Pancreas (tissue), 10 donors: ENCODE data around the gene KIF11. TPM values are rescaled to one million over a fixed set of nuclear protein-coding genes. Genes with fewer than 3 reads are reported as not detected.

ENCODE experiments used
- ATAC-seq, 4 donors: fragments of 200-7000 bp; cut with Tn5 transposase; one replicate each; pipeline versions ENCODE4 v1.8.0 to v1.9.1; 2020; ENCODE audit warnings: mild to moderate bottlenecking in 4 of 4, moderate library complexity in 4 of 4
- DNase-seq, 6 donors: peaks; one replicate each; pipeline ENCODE4 v3.0.0-alpha.2; 2020
- FAIRE-seq: peaks from 2 replicates; lab custom pipeline; 2012; peaks lifted over from hg19 to GRCh38; lab: Jason Lieb, UNC
- H3K27ac ChIP-seq, 4 donors: fragments of 200-600 bp; sonication (generic); 1 replicate in 3 of 4; 2 replicates in 1 of 4; pipeline versions ENCODE4 v1.5.0 to v1.8.0; 2020
- H3K27me3 ChIP-seq, 4 donors: fragments of 200-600 bp; one replicate each; pipeline ENCODE4 v1.8.0; 2021
- H3K36me3 ChIP-seq, 3 donors: fragments of 200-600 bp; sonication (generic) in 1 of 3; one replicate each; pipeline versions ENCODE4 v1.5.0 to v1.8.0; 2020 to 2021
- H3K4me1 ChIP-seq, 3 donors: fragments of 200-600 bp; one replicate each; pipeline ENCODE4 v1.8.0; 2021
- H3K4me3 ChIP-seq, 4 donors: fragments of 200-600 bp; sonication (generic) in 2 of 4; one replicate each; pipeline versions ENCODE4 v1.5.0 to v1.8.0; 2020 to 2021
- H3K9me3 ChIP-seq, 4 donors: fragments of 200-600 bp; one replicate each; pipeline ENCODE4 v1.8.0; 2021
- WGBS, 2 donors: extraction: QIAGEN DNeasy Blood & Tissue Kit; methylation state at CpG; one replicate each; pipeline ENCODE4 v1.1.7; 2013; 5-methylcytosine and 5-hydroxymethylcytosine counted together
- intact Hi-C, 3 donors: fragments of 100-400 bp; cut with DNase I; formaldehyde crosslinking; loops; one replicate each; pipeline versions ENCODE4 v1.11.1 to v1.14.2; 2022
- polyA plus RNA-seq, 2 donors: library from polyadenylated mRNA; stranded (reverse); fragments of 200-250 nt; gene quantifications; one replicate each; pipeline ENCODE4 v1.2.3, GENCODE V29; 2013
- total RNA-seq, 6 donors: library from RNA; stranded (reverse); fragmentation: NEBNext Ultra II Directional in 4 of 6; extraction: Animal tissue kit (Norgen Biotek cat#: 25700) in 4 of 6; gene quantifications; one replicate each; pipeline versions ENCODE4 v1.2.1 to v1.2.4, GENCODE V29; 2021 to 2023
- TF ChIP-seq, protein P1 (sequence below), 4 donors: fragments of 200-600 bp; sonication (generic) in 3 of 4; IDR thresholded peaks; one replicate each; pipeline versions ENCODE4 v1.5.0 to v1.8.0; 2021; ENCODE audit warnings: antibody characterized with exemption in 4 of 4
- donor health status: healthy with polysubstance abuse.
- donor health status: DM: no; HTN: no; CAD: no; lungs with moderate emphysema.
- donor health status: DM: no; HTN: no; CAD: no.
- donor health status: control.
- donor health status: control.
- donor health status: Bipolar disorder and iron deficiency.
- donor health status: DM: yes; HTN: yes; CAD: no.
- donor health status: DM: no; HTN: no; CAD: no.
- donor health status: DM: no; HTN: no; CAD: no.
- donor health status: DM: yes; HTN: yes; CAD: no.

The KIF11 gene
- total and polyA plus RNA-seq, 8 donors, result 0.19 to 1.1 (median 0.41) TPM

GRCh38 chr10:92699518-92700381 is 106.8 kb downstream of the KIF11 start:
- peak overlapping the region in 2 of 4 donors; percentile 18 to 29 for H3K4me3 ChIP-seq
- no peak for FAIRE-seq
- ATAC-seq, result peak in 1 of 4 donors; percentile 7
- DNase-seq, result peak in 1 of 6 donors; percentile 63
- H3K27me3 ChIP-seq, result no peaks in the 10 kb centered on the region
- intact Hi-C loops, result no loop called here
- TF ChIP-seq, protein P1, sequence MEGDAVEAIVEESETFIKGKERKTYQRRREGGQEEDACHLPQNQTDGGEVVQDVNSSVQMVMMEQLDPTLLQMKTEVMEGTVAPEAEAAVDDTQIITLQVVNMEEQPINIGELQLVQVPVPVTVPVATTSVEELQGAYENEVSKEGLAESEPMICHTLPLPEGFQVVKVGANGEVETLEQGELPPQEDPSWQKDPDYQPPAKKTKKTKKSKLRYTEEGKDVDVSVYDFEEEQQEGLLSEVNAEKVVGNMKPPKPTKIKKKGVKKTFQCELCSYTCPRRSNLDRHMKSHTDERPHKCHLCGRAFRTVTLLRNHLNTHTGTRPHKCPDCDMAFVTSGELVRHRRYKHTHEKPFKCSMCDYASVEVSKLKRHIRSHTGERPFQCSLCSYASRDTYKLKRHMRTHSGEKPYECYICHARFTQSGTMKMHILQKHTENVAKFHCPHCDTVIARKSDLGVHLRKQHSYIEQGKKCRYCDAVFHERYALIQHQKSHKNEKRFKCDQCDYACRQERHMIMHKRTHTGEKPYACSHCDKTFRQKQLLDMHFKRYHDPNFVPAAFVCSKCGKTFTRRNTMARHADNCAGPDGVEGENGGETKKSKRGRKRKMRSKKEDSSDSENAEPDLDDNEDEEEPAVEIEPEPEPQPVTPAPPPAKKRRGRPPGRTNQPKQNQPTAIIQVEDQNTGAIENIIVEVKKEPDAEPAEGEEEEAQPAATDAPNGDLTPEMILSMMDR (IDR thresholded peaks at IDR 0.05), result no peak
- H3K27ac ChIP-seq, result no peak overlapping the region
- 39% methylated on average over 32 of the region's 32 CpGs for WGBS, 2 donors
- no peaks in the 10 kb centered on the region for H3K9me3 ChIP-seq
- H3K4me1 ChIP-seq, result peaks cover 9 to 31% (median 10%) of the 10 kb centered on the region in 3 donors
- H3K36me3 ChIP-seq, result no peaks in the 10 kb centered on the region

GRCh38 chr10:92702301-92702916 is 109.5 kb downstream of the KIF11 start:
- no peaks in the 10 kb centered on the region for H3K36me3 ChIP-seq
- H3K4me1 ChIP-seq, result peaks cover 4 to 11% (median 7%) of the 10 kb centered on the region in 3 donors
- TF ChIP-seq, protein P1 (IDR thresholded peaks at IDR 0.05), result no peak
- no peaks in the 10 kb centered on the region for H3K9me3 ChIP-seq
- ATAC-seq (no peak), FAIRE-seq (no peak), DNase-seq (no peak)
- H3K27ac ChIP-seq, result no peak overlapping the region
- intact Hi-C loops, result no loop called here
- H3K4me3 ChIP-seq, result no peak overlapping the region
- no peaks in the 10 kb centered on the region for H3K27me3 ChIP-seq
- 78 to 79% methylated on average over 4 of the region's 4 CpGs for WGBS, 2 donors

Other genes starting within 250 kb of the KIF11 start
- 10 to 100 TPM; 16.8 to 30.3 (median 23.6) TPM for gene IDE, start 19.0 kb upstream of the KIF11 start, total RNA-seq
- 1 to 10 TPM; 8.2 to 9.0 TPM for gene IDE, start 19.0 kb upstream of the KIF11 start, polyA plus RNA-seq
- gene HHEX, start 96.8 kb downstream of the KIF11 start, total RNA-seq, result 10 to 100 TPM; 17.6 to 29.1 (median 20.5) TPM
- gene HHEX, start 96.8 kb downstream of the KIF11 start, polyA plus RNA-seq, result 10 to 100 TPM; 38.2 to 71.2 TPM